ENCODE measurements around the gene ACSM2B. TPM values are rescaled to one million over a fixed set of nuclear protein-coding genes. Genes with fewer than 3 reads are reported as not detected.
"Not testable (repeated sequence)": the region's sequence is repeated elsewhere in the genome, so short reads cannot be mapped to it uniquely, and the experiment has no call there.

The ACSM2B gene
- polyA plus RNA-seq, 2 of the 4 experiments (the other 2 are of a cell fraction): not detected

- H3K4me1 ChIP-seq; FAIRE-seq; POLR2A ChIA-PET; H3K4me3 ChIP-seq; H3K9me3 ChIP-seq; ATAC-seq; CTCF ChIA-PET; DNase-seq (ENCODE audit: low read depth in 1 of 2, low spot score in 1 of 2); H3K4me2 ChIP-seq; H3K27ac ChIP-seq: not testable (repeated sequence)
- no CpG with 5 or more reads among the region's 3 CpGs for WGBS (ENCODE audit: missing lambda C conversion rate)
Observed at GRCh38 chr16:20532284-20532792, 43.8 kb downstream of the ACSM2B start.

GRCh38 chr16:20531795-20532194, 44.4 kb downstream of the ACSM2B start:
- H3K4me3 ChIP-seq; DNase-seq (ENCODE audit: low read depth in 1 of 2, low spot score in 1 of 2); CTCF ChIA-PET; FAIRE-seq; H3K9me3 ChIP-seq; POLR2A ChIA-PET; H3K4me1 ChIP-seq; H3K27ac ChIP-seq; H3K4me2 ChIP-seq; ATAC-seq: not testable (repeated sequence)
- no CpG with 5 or more reads among the region's 13 CpGs for WGBS (ENCODE audit: missing lambda C conversion rate)

GRCh38 chr16:20520103-20520502, 56.1 kb downstream of the ACSM2B start:
- no peak overlapping the region for H3K27ac ChIP-seq
- H3K9me3 ChIP-seq: no peaks in the 10 kb centered on the region
- no peak overlapping the region for H3K4me2 ChIP-seq
- ChIA-PET POLR2A (no interaction called here), CTCF (no interaction called here)
- no peak for TF ChIP-seq HES2 (IDR thresholded peaks at IDR 0.05)
- TF ChIP-seq USF2 (IDR thresholded peaks at IDR 0.05): no peak
- no peak for TF ChIP-seq REST (IDR thresholded peaks at IDR 0.05)
- no peak for TF ChIP-seq JUN (IDR thresholded peaks at IDR 0.05)
- TF ChIP-seq TP53 (CRISPR knock-in tag; IDR thresholded peaks at IDR 0.05): no peak
- no peak for TF ChIP-seq ZFP36 (IDR thresholded peaks at IDR 0.05; ENCODE audit: borderline replicate concordance, partially characterized antibody)
- no peak for TF ChIP-seq ZNF302 (CRISPR knock-in tag; IDR thresholded peaks at IDR 0.05)
- TF ChIP-seq CHD4 (IDR thresholded peaks at IDR 0.05; ENCODE audit: borderline replicate concordance): no peak
- TF ChIP-seq CBX8 (IDR thresholded peaks at IDR 0.05): no peak
- TF ChIP-seq JUNB (IDR thresholded peaks at IDR 0.05): no peak
- 0% methylated on average over 1 of the region's 1 CpG for WGBS (ENCODE audit: missing lambda C conversion rate)
- H3K4me1 ChIP-seq: no peaks in the 10 kb centered on the region
- DNase-seq (ENCODE audit: low read depth in 1 of 2, low spot score in 1 of 2) (no peak), FAIRE-seq (no peak), ATAC-seq (no peak)
- H3K4me3 ChIP-seq: no peak overlapping the region

- no peak overlapping the region for H3K4me3 ChIP-seq
- DNase-seq (ENCODE audit: low read depth in 1 of 2, low spot score in 1 of 2): no peak
- H3K4me1 ChIP-seq: no peaks in the 10 kb centered on the region
- H3K27ac ChIP-seq: no peak overlapping the region
- 2% methylated on average over 3 of the region's 3 CpGs for WGBS (ENCODE audit: missing lambda C conversion rate)
- ChIA-PET CTCF (no interaction called here), POLR2A (no interaction called here)
- no peak overlapping the region for H3K4me2 ChIP-seq
- TF ChIP-seq ZC3H11A (IDR thresholded peaks at IDR 0.05): no peak
- peak; percentile 48 for TF ChIP-seq MAFK (IDR thresholded peaks at IDR 0.05; ENCODE audit: partially characterized antibody)
- FAIRE-seq: no peak
- H3K9me3 ChIP-seq: no peaks in the 10 kb centered on the region; the same call in 2 of the 3 replicates
- ATAC-seq: no peak
Observed at GRCh38 chr16:20519231-20519630, 56.9 kb downstream of the ACSM2B start.

- Histone ChIP-seq H3K4me1 (no peaks in the 10 kb centered on the region), H3K27ac (no peak overlapping the region), H3K9me3 (no peaks in the 10 kb centered on the region; the same call in 2 of the 3 replicates), H3K4me3 (no peak overlapping the region), H3K4me2 (no peak overlapping the region)
- FAIRE-seq (no peak), ATAC-seq (no peak), DNase-seq (ENCODE audit: low read depth in 1 of 2, low spot score in 1 of 2) (no peak)
- ChIA-PET CTCF (no interaction called here), POLR2A (no interaction called here)
- 7% methylated on average over 3 of the region's 3 CpGs for WGBS (ENCODE audit: missing lambda C conversion rate)
- TF ChIP-seq CTCF (IDR thresholded peaks at IDR 0.05): no peak
- no peak for TF ChIP-seq HOXB13 (CRISPR knock-in tag; IDR thresholded peaks at IDR 0.05; ENCODE audit: low read depth)
- no peak for TF ChIP-seq MYC (IDR thresholded peaks at IDR 0.05; ENCODE audit: borderline replicate concordance, low read length)
- TF ChIP-seq CBX2 (IDR thresholded peaks at IDR 0.05; ENCODE audit: borderline replicate concordance, low read depth): no peak
- no peak for TF ChIP-seq MAFK (IDR thresholded peaks at IDR 0.05; ENCODE audit: partially characterized antibody)
- no peak for TF ChIP-seq HEYL (CRISPR knock-in tag; IDR thresholded peaks at IDR 0.05)
- TF ChIP-seq SMC3 (IDR thresholded peaks at IDR 0.05): no peak
- TF ChIP-seq POLR2A (IDR thresholded peaks at IDR 0.05; ENCODE audit: low read length): no peak
- TF ChIP-seq MAZ (IDR thresholded peaks at IDR 0.05; ENCODE audit: borderline replicate concordance, low read depth, low read length): no peak
- no peak for TF ChIP-seq USF2 (IDR thresholded peaks at IDR 0.05)
Observed at GRCh38 chr16:20517149-20517548, 59.0 kb downstream of the ACSM2B start.

All from A549 (cell line).